BJ (cell line): ENCODE data around the gene PHLPP1. TPM values are rescaled to one million over a fixed set of nuclear protein-coding genes. Genes with fewer than 3 reads are reported as not detected.

Source experiments
- CTCF ChIA-PET: fragments of 350-600 bp; formaldehyde crosslinking; extraction: SDS; loops from one replicate; lab custom pipeline; 2021; ENCODE audit warnings: antibody characterized with exemption, inconsistent platforms; lab: Yijun Ruan, JAX
- POLR2A ChIA-PET: fragments of 300-600 bp; sonication (Branson Sonifier 250); formaldehyde crosslinking; extraction: SDS; loops from one replicate; lab custom pipeline; 2021; ENCODE audit warnings: antibody characterized with exemption; lab: Charles Lee
- DNase-seq: peaks from one replicate; pipeline ENCODE4 v3.0.0-alpha.2; 2011; ENCODE audit warnings: low read depth
- H3K27me3 ChIP-seq: 2 replicates; pipeline ENCODE4 v1.6.0; 2011; ENCODE audit warnings: low read length; ENCODE audit not compliant: control insufficient read depth, insufficient read depth
- H3K36me3 ChIP-seq: 2 replicates; pipeline ENCODE4 v1.5.1; 2011; ENCODE audit warnings: low read length; ENCODE audit not compliant: control insufficient read depth, insufficient read depth
- H3K4me3 ChIP-seq: 2 replicates; pipeline ENCODE4 v1.5.1; 2011; ENCODE audit warnings: low read depth, mild to moderate bottlenecking, control low read depth, low read length
- polyA plus RNA-seq: library from polyadenylated mRNA; depleted of rRNA; stranded (reverse); fragments of >200 nt; gene quantifications from 2 replicates; pipeline ENCODE4 v1.2.3, GENCODE V29; 2011
- TF ChIP-seq, protein P1 (sequence below): IDR thresholded peaks from 2 replicates; pipeline ENCODE4 v1.5.1; 2011; ENCODE audit warnings: low read depth, mild to moderate bottlenecking, control low read depth, inconsistent platforms, low read length, moderate library complexity; ENCODE audit not compliant: insufficient read depth

Gene PHLPP1
- polyA plus RNA-seq, 1 experiment, result 4.0 TPM

DNA sequence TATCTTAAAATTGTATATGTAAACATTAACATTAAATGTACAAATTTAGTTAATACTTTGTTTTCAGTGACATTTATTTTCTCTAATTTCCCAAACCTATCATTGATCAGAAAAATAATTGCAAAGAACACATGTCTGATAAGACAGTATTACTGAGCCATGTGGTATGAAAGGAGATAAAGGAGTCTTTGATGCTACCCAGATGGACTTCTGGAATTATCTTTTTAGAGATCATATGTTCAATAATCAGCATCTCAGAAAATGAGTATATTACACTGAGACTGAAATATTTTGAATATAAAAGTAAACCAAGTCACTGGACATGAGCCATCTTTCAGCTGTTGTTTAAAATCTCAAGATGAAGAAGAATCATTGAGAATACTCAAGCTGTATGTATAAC, 153.3 kb downstream of the PHLPP1 start:
- DNase-seq, result no peak
- CTCF ChIA-PET, result no interaction called here
- H3K27me3 ChIP-seq, result no peaks in the 10 kb centered on the region
- TF ChIP-seq, protein P1, sequence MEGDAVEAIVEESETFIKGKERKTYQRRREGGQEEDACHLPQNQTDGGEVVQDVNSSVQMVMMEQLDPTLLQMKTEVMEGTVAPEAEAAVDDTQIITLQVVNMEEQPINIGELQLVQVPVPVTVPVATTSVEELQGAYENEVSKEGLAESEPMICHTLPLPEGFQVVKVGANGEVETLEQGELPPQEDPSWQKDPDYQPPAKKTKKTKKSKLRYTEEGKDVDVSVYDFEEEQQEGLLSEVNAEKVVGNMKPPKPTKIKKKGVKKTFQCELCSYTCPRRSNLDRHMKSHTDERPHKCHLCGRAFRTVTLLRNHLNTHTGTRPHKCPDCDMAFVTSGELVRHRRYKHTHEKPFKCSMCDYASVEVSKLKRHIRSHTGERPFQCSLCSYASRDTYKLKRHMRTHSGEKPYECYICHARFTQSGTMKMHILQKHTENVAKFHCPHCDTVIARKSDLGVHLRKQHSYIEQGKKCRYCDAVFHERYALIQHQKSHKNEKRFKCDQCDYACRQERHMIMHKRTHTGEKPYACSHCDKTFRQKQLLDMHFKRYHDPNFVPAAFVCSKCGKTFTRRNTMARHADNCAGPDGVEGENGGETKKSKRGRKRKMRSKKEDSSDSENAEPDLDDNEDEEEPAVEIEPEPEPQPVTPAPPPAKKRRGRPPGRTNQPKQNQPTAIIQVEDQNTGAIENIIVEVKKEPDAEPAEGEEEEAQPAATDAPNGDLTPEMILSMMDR, result no peak
- no peaks in the 10 kb centered on the region for H3K36me3 ChIP-seq
- POLR2A ChIA-PET, result no interaction called here
- no peak overlapping the region for H3K4me3 ChIP-seq

DNA sequence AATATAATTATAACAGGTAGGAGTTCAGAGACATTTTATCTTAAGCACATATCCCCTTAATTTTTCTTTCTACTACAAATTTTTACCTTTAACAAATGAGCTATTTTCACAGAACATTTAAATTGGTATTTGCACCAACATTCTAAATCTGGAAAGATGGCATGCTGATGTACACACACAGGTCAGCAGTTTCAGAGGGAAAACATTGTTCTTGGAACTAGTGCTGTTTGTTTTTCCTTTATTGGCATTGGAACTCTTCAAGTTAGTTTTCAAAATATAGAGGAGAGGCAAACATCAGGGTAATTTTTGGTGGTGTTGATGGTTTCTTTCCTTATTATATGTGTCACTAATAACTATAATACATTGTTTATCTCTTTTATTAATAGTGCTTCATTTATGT, 155.3 kb downstream of the PHLPP1 start:
- no peaks in the 10 kb centered on the region for H3K36me3 ChIP-seq
- no peaks in the 10 kb centered on the region for H3K27me3 ChIP-seq
- TF ChIP-seq, protein P1, result no peak
- no peak for DNase-seq
- CTCF ChIA-PET, result interaction anchor here (1.1 kb wide), 1 partner anchor 10 kb away, joined by 4 read pairs; no protein-coding TSS in a partner anchor
- H3K4me3 ChIP-seq, result no peak overlapping the region
- POLR2A ChIA-PET, result no interaction called here

DNA sequence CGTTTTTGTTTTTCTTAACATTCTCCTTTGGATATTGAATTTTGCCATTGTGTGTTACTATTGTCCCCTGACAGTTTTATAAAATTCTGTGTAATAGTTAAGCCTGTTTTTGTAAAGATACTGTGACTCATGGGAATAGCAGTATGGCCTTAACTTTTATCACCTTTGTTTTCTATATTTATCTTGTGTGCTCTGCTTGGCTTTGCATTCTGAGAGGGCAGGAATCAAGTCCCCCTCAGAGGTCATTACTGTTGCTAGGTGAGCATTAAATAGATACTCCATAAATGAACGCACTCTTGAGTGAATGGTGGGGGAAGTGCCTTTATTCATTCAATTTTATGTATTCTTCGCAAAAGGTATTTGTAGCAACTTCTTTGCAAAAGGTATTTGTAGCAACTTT, 160.0 kb downstream of the PHLPP1 start:
- DNase-seq, result no peak
- Histone ChIP-seq H3K4me3 (no peak overlapping the region), H3K36me3 (no peaks in the 10 kb centered on the region), H3K27me3 (no peaks in the 10 kb centered on the region)
- ChIA-PET POLR2A (no interaction called here), CTCF (no interaction called here)
- TF ChIP-seq, protein P1, result no peak

DNA sequence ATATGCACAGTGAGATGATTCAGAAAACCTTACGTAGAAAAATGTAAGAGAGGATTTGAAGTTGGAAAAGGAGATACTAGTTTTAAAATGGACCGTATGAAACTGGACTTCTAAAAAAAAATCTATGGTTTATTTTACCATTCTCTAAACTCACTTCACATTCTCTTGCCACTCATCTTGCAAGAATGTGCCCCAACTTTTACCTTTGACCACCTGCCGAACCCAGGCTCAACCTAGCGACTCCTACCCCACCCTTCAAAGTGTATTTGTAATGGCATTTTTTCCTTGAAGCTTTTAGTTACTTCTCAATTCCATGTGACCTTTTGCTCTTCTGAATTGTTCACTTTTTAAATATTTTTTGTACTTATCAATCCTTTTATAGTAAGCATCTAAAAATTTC, 160.8 kb downstream of the PHLPP1 start:
- TF ChIP-seq, protein P1, result no peak
- POLR2A ChIA-PET, result no interaction called here
- CTCF ChIA-PET, result interaction anchor here (1.2 kb wide), 1 partner anchor 82 kb away, joined by 3 read pairs; no protein-coding TSS in a partner anchor
- no peak for DNase-seq
- Histone ChIP-seq H3K36me3 (no peaks in the 10 kb centered on the region), H3K27me3 (no peaks in the 10 kb centered on the region), H3K4me3 (no peak overlapping the region)

DNA sequence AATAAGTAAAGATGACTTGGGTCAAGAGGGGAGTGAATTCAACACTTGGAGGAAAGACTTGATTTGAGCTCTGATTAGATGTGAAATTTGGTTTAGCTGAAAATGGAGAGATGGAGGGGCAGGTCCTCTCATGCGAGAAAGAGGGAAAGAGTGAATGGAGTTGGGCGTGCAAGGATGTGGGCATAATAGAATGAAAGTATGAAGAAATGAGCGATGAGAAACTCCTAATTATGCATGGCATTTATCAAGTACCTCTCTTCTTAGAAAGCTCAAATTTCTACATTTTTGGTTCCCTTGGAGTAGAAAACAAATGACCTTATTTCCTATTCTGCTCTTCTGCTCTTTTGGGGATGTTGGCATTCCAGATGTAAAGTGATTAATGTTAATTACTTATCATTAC, 161.5 kb downstream of the PHLPP1 start:
- no peaks in the 10 kb centered on the region for H3K27me3 ChIP-seq
- no peaks in the 10 kb centered on the region for H3K36me3 ChIP-seq
- no peak overlapping the region for H3K4me3 ChIP-seq
- TF ChIP-seq, protein P1, result no peak
- POLR2A ChIA-PET, result no interaction called here
- DNase-seq, result no peak
- CTCF ChIA-PET, result interaction anchor here (1.2 kb wide), 1 partner anchor 81 kb away, joined by 3 read pairs; no protein-coding TSS in a partner anchor
